Heart left ventricle (tissue), 16 donors: ENCODE measurements around the gene PRKG1. TPM values are rescaled to one million over a fixed set of nuclear protein-coding genes. Genes with fewer than 3 reads are reported as not detected.

Experiments
- ATAC-seq, 4 donors: fragments of 200-7000 bp; cut with Tn5 transposase; one replicate each; pipeline ENCODE4 v1.9.1; 2020 to 2022; ENCODE audit warnings: moderate library complexity in 4 of 4, mild to moderate bottlenecking in 3 of 4, moderate number of reproducible peaks in 1 of 4
- DNase-seq, 5 donors: peaks; one replicate each; pipeline ENCODE4 v3.0.0-alpha.2; 2020
- H3K27ac ChIP-seq, 12 donors: fragments of 200-600 bp; sonication (generic) in 4 of 12; one replicate each; pipeline versions ENCODE4 v1.5.0 to v1.8.0; 2016 to 2022; ENCODE audit warnings: mild to moderate bottlenecking in 2 of 12
- H3K27me3 ChIP-seq, 9 donors: fragments of 200-600 bp; sonication (generic) in 2 of 9; one replicate each; pipeline versions ENCODE4 v1.5.1 to v1.8.0; 2016 to 2022; ENCODE audit warnings: mild to moderate bottlenecking in 3 of 9
- H3K36me3 ChIP-seq, 9 donors: fragments of 200-600 bp; sonication (generic) in 2 of 9; one replicate each; pipeline versions ENCODE4 v1.5.0 to v1.8.0; 2018 to 2022; ENCODE audit warnings: mild to moderate bottlenecking in 2 of 9
- H3K4me1 ChIP-seq, 12 donors: fragments of 200-600 bp; sonication (generic) in 4 of 12; one replicate each; pipeline versions ENCODE4 v1.5.0 to v1.8.0; 2016 to 2022; ENCODE audit warnings: mild to moderate bottlenecking in 3 of 12
- H3K4me3 ChIP-seq, 12 donors: fragments of 200-600 bp; sonication (generic) in 4 of 12; one replicate each; pipeline versions ENCODE4 v1.5.0 to v1.8.0; 2017 to 2022; ENCODE audit warnings: mild to moderate bottlenecking in 9 of 12, moderate library complexity in 4 of 12
- H3K9me3 ChIP-seq, 12 donors: fragments of 200-600 bp; sonication (generic) in 4 of 12; one replicate each; pipeline versions ENCODE4 v1.5.0 to v1.8.0; 2016 to 2022; ENCODE audit warnings: mild to moderate bottlenecking in 1 of 12
- CTCF ChIP-seq, 12 donors: fragments of 200-600 bp; sonication (generic) in 4 of 12; IDR thresholded peaks; one replicate each; pipeline versions ENCODE4 v1.5.0 to v1.8.0; 2018 to 2022; ENCODE audit warnings: antibody characterized with exemption in 12 of 12, mild to moderate bottlenecking in 5 of 12
- POLR2A ChIP-seq, 2 donors: fragments of 450-650 bp; IDR thresholded peaks; one replicate each; pipeline ENCODE4 v1.6.1; 2017; ENCODE audit warnings: antibody characterized with exemption in 2 of 2, mild to moderate bottlenecking in 2 of 2, moderate library complexity in 2 of 2
- WGBS, 4 donors: extraction: QIAGEN DNeasy Blood & Tissue Kit in 2 of 4; methylation state at CpG; one replicate each; pipeline versions ENCODE4 v1.1.5 to v1.1.7; 2013 to 2018; 5-methylcytosine and 5-hydroxymethylcytosine counted together
- intact Hi-C, 10 donors: fragments of 100-400 bp; cut with DNase I; formaldehyde crosslinking; loops; one replicate each; pipeline versions ENCODE4 v1.11.1 to v1.14.2; 2022
- polyA plus RNA-seq, 2 donors: library from polyadenylated mRNA; stranded (reverse); fragments of 200-250 nt; gene quantifications; one replicate each; pipeline ENCODE4 v1.2.3, GENCODE V29; 2013
- total RNA-seq, 9 donors: library from RNA; depleted of rRNA in 2 of 9; stranded (reverse); fragments of >200 nt in 2 of 9; fragmentation: NEBNext Ultra II Directional in 3 of 9; extraction: Animal tissue kit (Norgen Biotek cat#: 25700) in 3 of 9; gene quantifications; one replicate each; pipeline versions ENCODE4 v1.1.0 to v1.2.4, GENCODE V29; 2016 to 2023
- donor health status: ischemic (EF 13 %, LVEDD 7.1; RV severe dilation, severe dysfunction).
- donor health status: healthy with polysubstance abuse.
- donor health status: DM: no; HTN: yes; CAD: no.
- donor health status: DM: no; HTN: no; CAD: no.
- donor health status: ischemic (EF 25% LVEDD 6.9; RV normal size, moderate dysfunction).
- donor health status: ischemic (EF 25% LVEDD 5.7; RV mildly dilated, moderate dysfunction).
- donor health status: healthy.
- donor health status: DM: yes; HTN: yes; CAD: no.
- donor health status: ischemic (EF 35%, LVEDD 5.7; RV mildly dilated, moderate dysfunction).
- donor health status: nonischemic (EF 11% LVEDD 7.7; RV severe dilation, severe dysfunction).
- donor health status: DM: yes; HTN: yes; CAD: no.
- donor health status: PGD.
- donor health status: ischemic (EF 29% LVEDD 5.4; RV normal size, mild dysfunction).
- donor health status: nonischemic (EF 23%, LVEDD 6.1; RV moderate dilation, normal function).

The PRKG1 gene
- total and polyA plus RNA-seq, 11 donors, result 5.5 to 37.3 (median 29.3) TPM

DNA sequence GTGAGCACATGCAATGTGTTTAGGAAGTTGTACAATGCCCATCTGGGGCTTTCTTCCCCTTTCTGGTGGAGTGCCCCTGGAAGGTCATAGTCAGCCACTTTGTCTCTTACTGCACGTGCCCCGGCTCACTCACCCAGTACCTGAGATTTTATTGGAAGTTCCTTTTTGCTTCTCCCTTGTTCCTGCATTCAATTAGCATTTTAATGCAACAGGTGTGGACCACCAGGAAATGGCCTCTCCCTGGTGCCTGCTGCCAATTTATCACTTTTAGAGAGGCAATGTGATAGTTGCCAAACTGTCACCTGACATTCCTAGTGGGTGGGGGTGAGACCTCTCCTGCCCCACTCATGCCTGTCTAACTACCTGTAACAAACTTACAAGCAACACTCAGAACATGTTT is 946.4 kb downstream of the PRKG1 start:
- 73 to 95% (median 81%) methylated on average over 2 of the region's 2 CpGs for WGBS, 4 donors

GRCh38 chr10:52027055-52027705 is 952.9 kb downstream of the PRKG1 start:
- ATAC-seq (no peak), DNase-seq (no peak)
- intact Hi-C loops, result no loop called here
- Histone ChIP-seq H3K27me3 (no peaks in the 10 kb centered on the region), H3K4me1 (no peaks in the 10 kb centered on the region), H3K9me3 (peaks cover 0 to 17% (median 0%) of the 10 kb centered on the region in 12 donors), H3K27ac (no peak overlapping the region), H3K4me3 (no peak overlapping the region), H3K36me3 (no peaks in the 10 kb centered on the region)
- TF ChIP-seq CTCF (IDR thresholded peaks at IDR 0.05) (no peak), POLR2A (IDR thresholded peaks at IDR 0.05) (no peak)
- 68 to 79% (median 73%) methylated on average over 4 of the region's 4 CpGs for WGBS, 4 donors

More for the DNA sequence above, 946.4 kb downstream of the PRKG1 start:
- DNase-seq (no peak), ATAC-seq (no peak)
- H3K36me3 ChIP-seq, result no peaks in the 10 kb centered on the region
- H3K27ac ChIP-seq, result no peak overlapping the region
- no peaks in the 10 kb centered on the region for H3K4me1 ChIP-seq
- H3K4me3 ChIP-seq, result no peak overlapping the region
- intact Hi-C loops, result no loop called here
- no peaks in the 10 kb centered on the region for H3K27me3 ChIP-seq
- TF ChIP-seq CTCF (IDR thresholded peaks at IDR 0.05) (no peak), POLR2A (IDR thresholded peaks at IDR 0.05) (no peak)
- H3K9me3 ChIP-seq, result peaks cover 0 to 17% (median 0%) of the 10 kb centered on the region in 12 donors

- Histone ChIP-seq H3K4me3 (no peak overlapping the region), H3K36me3 (no peaks in the 10 kb centered on the region), H3K27ac (no peak overlapping the region), H3K9me3 (peaks cover 0 to 9% (median 0%) of the 10 kb centered on the region in 12 donors), H3K27me3 (no peaks in the 10 kb centered on the region), H3K4me1 (no peaks in the 10 kb centered on the region)
- DNase-seq (no peak), ATAC-seq (no peak)
- WGBS, 4 donors, result 72 to 88% (median 81%) methylated on average over 2 of the region's 2 CpGs
- TF ChIP-seq CTCF (IDR thresholded peaks at IDR 0.05), result no peak
- TF ChIP-seq POLR2A (IDR thresholded peaks at IDR 0.05), result no peak
- intact Hi-C loops, result no loop called here
Observed at GRCh38 chr10:52028523-52028858, 954.2 kb downstream of the PRKG1 start.

GRCh38 chr10:52029628-52030027 is 955.3 kb downstream of the PRKG1 start:
- TF ChIP-seq POLR2A (IDR thresholded peaks at IDR 0.05), result no peak
- no peak for TF ChIP-seq CTCF (IDR thresholded peaks at IDR 0.05)
- whole genome bisulfite sequencing, 4 donors, result 44 to 71% (median 61%) methylated on average over 2 of the region's 2 CpGs
- H3K4me1 ChIP-seq, result no peaks in the 10 kb centered on the region
- H3K9me3 ChIP-seq, result peaks cover 0 to under 1% (median 0%) of the 10 kb centered on the region in 12 donors
- intact Hi-C loops, result no loop called here
- no peak overlapping the region for H3K27ac ChIP-seq
- DNase-seq (no peak), ATAC-seq (no peak)
- H3K27me3 ChIP-seq, result no peaks in the 10 kb centered on the region
- H3K4me3 ChIP-seq, result no peak overlapping the region
- no peaks in the 10 kb centered on the region for H3K36me3 ChIP-seq
